GM19023 (cell line): ENCODE measurements around the gene GTF2H1.
"Not testable (repeated sequence)": the region's sequence is repeated elsewhere in the genome, so short reads cannot be mapped to it uniquely, and the experiment has no call there.

Experiments used
- ATAC-seq: cut with Tn5 transposase; IDR thresholded peaks from one replicate; pipeline ENCODE4 v1.9.1; 2021; ENCODE audit warnings: mild to moderate bottlenecking, moderate library complexity; ENCODE audit not compliant: unreplicated experiment

The GTF2H1 gene

GRCh38 chr11:18372201-18372600, 49.8 kb downstream of the GTF2H1 start:
- no peak for ATAC-seq

GRCh38 chr11:18374956-18375355, 52.6 kb downstream of the GTF2H1 start:
- no peak for ATAC-seq

DNA sequence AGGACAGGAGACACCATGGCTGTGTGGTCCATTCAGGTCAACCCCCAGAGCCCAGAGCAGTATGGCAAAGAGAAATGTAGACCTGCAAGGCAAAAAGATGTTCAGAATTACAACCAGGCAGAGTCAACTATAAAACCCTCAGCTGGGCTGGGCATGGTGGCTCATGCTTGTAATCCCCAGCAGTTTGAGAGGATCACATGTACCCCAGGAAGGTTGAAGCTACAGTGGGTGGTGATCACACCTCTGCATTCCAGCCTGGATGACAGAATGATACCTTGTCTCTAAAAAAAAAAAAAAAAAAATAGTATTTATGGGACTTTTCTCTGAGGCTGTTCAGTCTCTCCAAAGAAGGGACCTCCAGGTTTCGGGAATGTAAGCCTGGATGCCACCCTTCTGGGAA, 53.6 kb downstream of the GTF2H1 start:
- no peak for ATAC-seq

GRCh38 chr11:18379201-18379600, 56.8 kb downstream of the GTF2H1 start:
- ATAC-seq = no peak

GRCh38 chr11:18383388-18384156, 61.2 kb downstream of the GTF2H1 start:
- ATAC-seq = peak; percentile 87

- peak; percentile 67 for ATAC-seq
Observed at GRCh38 chr11:18384157-18384641, 61.8 kb downstream of the GTF2H1 start.

DNA sequence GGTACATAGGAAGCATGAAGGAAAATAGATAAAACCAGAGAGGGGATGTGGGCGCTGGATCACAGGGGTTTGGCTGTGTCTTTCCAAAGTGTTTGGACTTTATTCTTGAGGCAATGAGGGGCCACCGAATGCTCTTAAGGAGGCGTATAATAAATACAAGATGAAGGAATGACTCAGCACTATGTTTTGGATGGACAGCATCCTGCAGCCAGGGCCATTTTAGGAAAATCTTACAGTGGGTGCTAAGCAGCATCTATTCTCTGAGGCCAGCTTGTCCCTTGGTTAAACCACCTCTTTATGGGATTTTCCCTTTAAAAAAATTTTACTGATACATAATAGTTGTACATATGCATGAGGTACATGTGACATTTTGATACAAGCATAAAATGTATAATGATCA, 67.7 kb downstream of the GTF2H1 start:
- ATAC-seq = no peak

- ATAC-seq = no peak
Observed at GRCh38 chr11:18392434-18393321, 70.3 kb downstream of the GTF2H1 start.

GRCh38 chr11:18393581-18394274, 71.4 kb downstream of the GTF2H1 start:
- no peak for ATAC-seq

- peak; percentile 61 for ATAC-seq
Observed at GRCh38 chr11:18394275-18394927, 72.0 kb downstream of the GTF2H1 start, which contains the start of gene LDHA. LDHA (plus strand) TSS chr11:18394563; CDS start chr11:18396843, 2,280 bp downstream.

GRCh38 chr11:18394928-18395734, 72.8 kb downstream of the GTF2H1 start:
- no peak for ATAC-seq

- ATAC-seq = peak; percentile 58
Observed at GRCh38 chr11:18395735-18396504, 73.6 kb downstream of the GTF2H1 start.

GRCh38 chr11:18397921-18398320, 75.6 kb downstream of the GTF2H1 start:
- ATAC-seq = no peak

GRCh38 chr11:18401077-18401476, 78.7 kb downstream of the GTF2H1 start:
- ATAC-seq = not testable (repeated sequence)

- ATAC-seq = no peak
Observed at GRCh38 chr11:18404062-18404461, 81.7 kb downstream of the GTF2H1 start.

DNA sequence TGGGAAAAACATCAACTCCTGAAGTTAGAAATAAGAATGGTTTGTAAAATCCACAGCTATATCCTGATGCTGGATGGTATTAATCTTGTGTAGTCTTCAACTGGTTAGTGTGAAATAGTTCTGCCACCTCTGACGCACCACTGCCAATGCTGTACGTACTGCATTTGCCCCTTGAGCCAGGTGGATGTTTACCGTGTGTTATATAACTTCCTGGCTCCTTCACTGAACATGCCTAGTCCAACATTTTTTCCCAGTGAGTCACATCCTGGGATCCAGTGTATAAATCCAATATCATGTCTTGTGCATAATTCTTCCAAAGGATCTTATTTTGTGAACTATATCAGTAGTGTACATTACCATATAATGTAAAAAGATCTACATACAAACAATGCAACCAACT, 85.0 kb downstream of the GTF2H1 start:
- not testable (repeated sequence) for ATAC-seq

- ATAC-seq = no peak
Observed at GRCh38 chr11:18408558-18409291, 86.4 kb downstream of the GTF2H1 start.

- ATAC-seq = no peak
Observed at GRCh38 chr11:18416459-18416858, 94.1 kb downstream of the GTF2H1 start.
